Ovary (tissue), 9 donors: ENCODE results near the gene S100A6. TPM values are rescaled to one million over a fixed set of nuclear protein-coding genes. Genes with fewer than 3 reads are reported as not detected.

ENCODE experiments used
- DNase-seq, 5 donors: peaks; one replicate each; pipeline ENCODE4 v3.0.0-alpha.2; 2019 to 2020
- H3K27ac ChIP-seq, 2 donors: fragments of 200-600 bp; one replicate each; pipeline versions ENCODE4 v1.5.1 to v1.8.0; 2019 to 2022
- H3K27me3 ChIP-seq: fragments of 200-600 bp; one replicate; pipeline ENCODE4 v1.8.0; 2022
- H3K36me3 ChIP-seq: fragments of 200-600 bp; sonication (generic); one replicate; pipeline ENCODE4 v1.5.1; 2019
- H3K4me1 ChIP-seq: one replicate; pipeline ENCODE4 v1.8.1; 2013; ENCODE audit warnings: mild to moderate bottlenecking, moderate library complexity; ENCODE audit not compliant: insufficient read depth
- H3K4me3 ChIP-seq: fragments of 200-600 bp; sonication (generic); one replicate; pipeline ENCODE4 v1.5.1; 2017
- H3K9me3 ChIP-seq, 2 donors: fragments of 200-600 bp in 1 of 2; sonication (generic) in 1 of 2; one replicate each; pipeline versions ENCODE4 v1.5.1 to v1.8.1; 2013 to 2019; ENCODE audit warnings: mild to moderate bottlenecking in 1 of 2, moderate library complexity in 1 of 2
- CTCF ChIP-seq, 3 donors: fragments of 450-650 bp in 2 of 3; fragments of 200-600 bp in 1 of 3; IDR thresholded peaks; one replicate each; pipeline versions ENCODE4 v1.5.1 to v1.8.0; 2016 to 2022; ENCODE audit warnings: antibody characterized with exemption in 3 of 3, mild to moderate bottlenecking in 1 of 3
- EP300 ChIP-seq: sonication (generic); formaldehyde crosslinking; IDR thresholded peaks from one replicate; pipeline ENCODE4 v1.6.1; 2017; ENCODE audit warnings: antibody characterized with exemption
- POLR2A ChIP-seq: fragments of 450-650 bp; IDR thresholded peaks from one replicate; pipeline ENCODE4 v1.6.1; 2017; ENCODE audit warnings: antibody characterized with exemption, mild to moderate bottlenecking, moderate library complexity
- WGBS, 3 donors: extraction: QIAGEN DNeasy Blood & Tissue Kit in 1 of 3; methylation state at CpG; one replicate each; pipeline versions ENCODE4 v1.1.5 to v1.1.7; 2013 to 2017; 5-methylcytosine and 5-hydroxymethylcytosine counted together
- intact Hi-C, 4 donors: fragments of 100-400 bp; cut with DNase I; formaldehyde crosslinking; loops; one replicate each; pipeline versions ENCODE4 v1.11.0 to v1.15.1; 2022 to 2023
- polyA plus RNA-seq, 2 donors: library from polyadenylated mRNA; stranded (reverse); fragments of 200-250 nt in 1 of 2; fragments of 350-450 nt in 1 of 2; fragmentation: Illumina TruSeq in 1 of 2; extraction: RNeasy Lipid Tissue Mini Kit (QIAGEN cat#74804) in 1 of 2; gene quantifications; one replicate each; pipeline ENCODE4 v1.2.3, GENCODE V29; 2013 to 2014
- total RNA-seq, 7 donors: library from RNA; depleted of rRNA in 2 of 7; stranded (reverse); fragments of >200 nt in 2 of 7; fragmentation: NEBNext Ultra II Directional in 3 of 7; extraction: Animal tissue kit (Norgen Biotek cat#: 25700) in 3 of 7; gene quantifications; one replicate each; pipeline versions ENCODE4 v1.1.0 to v1.2.4, GENCODE V29; 2016 to 2023
- donor health status: DM: no; HTN: no; CAD: no; lungs with moderate emphysema.
- donor health status: DM: no; HTN: no; CAD: no.
- donor health status: Bipolar disorder and iron deficiency.
- donor health status: DM: yes; HTN: yes; CAD: no.
- donor health status: DM: no; HTN: no; CAD: no.
- donor health status: DM: yes; HTN: yes; CAD: no.

S100A6 gene
- total and polyA plus RNA-seq, 9 donors, result 170 to 764 (median 460) TPM

- H3K27me3 ChIP-seq, result no peaks in the 10 kb centered on the region
- DNase-seq, result peak; percentile 92 to 95 (median 94)
- H3K4me1 ChIP-seq, result peaks cover 20% of the 10 kb centered on the region
- no peaks in the 10 kb centered on the region for H3K36me3 ChIP-seq
- WGBS, 3 donors, result 7% methylated on average over 7 of the region's 7 CpGs
- intact Hi-C loops, result no loop called here
- H3K9me3 ChIP-seq, result no peaks in the 10 kb centered on the region
- peak overlapping the region; percentile 40 to 78 for H3K27ac ChIP-seq
- H3K4me3 ChIP-seq, result no peak overlapping the region
- peak; percentile 68 for TF ChIP-seq EP300
- no peak for TF ChIP-seq POLR2A
These were observed 28.9 kb downstream of the S100A6 start for GRCh38 chr1:153506831-153507413.

GRCh38 chr1:153506386-153506785, 29.4 kb downstream of the S100A6 start:
- Histone ChIP-seq H3K9me3 (no peaks in the 10 kb centered on the region), H3K36me3 (no peaks in the 10 kb centered on the region), H3K4me3 (no peak overlapping the region), H3K27ac (peak overlapping the region; percentile 40 to 46), H3K4me1 (peaks cover 18% of the 10 kb centered on the region), H3K27me3 (no peaks in the 10 kb centered on the region)
- intact Hi-C loops, result no loop called here
- TF ChIP-seq CTCF (IDR thresholded peaks at IDR 0.05), result no peak
- TF ChIP-seq EP300, result no peak
- TF ChIP-seq POLR2A, result no peak
- 28 to 31% (median 29%) methylated on average over 5 of the region's 5 CpGs for WGBS, 3 donors
- peak; percentile 46 to 75 (median 68) for DNase-seq

- Histone ChIP-seq H3K27ac (peak overlapping the region in 1 of 2 donors; percentile 46), H3K36me3 (no peaks in the 10 kb centered on the region), H3K4me3 (no peak overlapping the region), H3K27me3 (no peaks in the 10 kb centered on the region), H3K9me3 (no peaks in the 10 kb centered on the region), H3K4me1 (peaks cover 16% of the 10 kb centered on the region)
- intact Hi-C loops, result no loop called here
- 96 to 100% (median 98%) methylated on average over 1 of the region's 1 CpG for WGBS, 3 donors
- DNase-seq, result no peak
- TF ChIP-seq POLR2A (no peak), CTCF (IDR thresholded peaks at IDR 0.05) (no peak), EP300 (no peak)
These were observed 30.2 kb downstream of the S100A6 start for GRCh38 chr1:153505576-153505975.

GRCh38 chr1:153503766-153504165, 32.0 kb downstream of the S100A6 start:
- H3K4me1 ChIP-seq, result peaks cover 18% of the 10 kb centered on the region
- no peak overlapping the region for H3K4me3 ChIP-seq
- no peaks in the 10 kb centered on the region for H3K9me3 ChIP-seq
- H3K27ac ChIP-seq, result no peak overlapping the region
- TF ChIP-seq EP300 (no peak), POLR2A (no peak), CTCF (IDR thresholded peaks at IDR 0.05) (no peak)
- intact Hi-C loops, result no loop called here
- DNase-seq, result no peak
- WGBS, 3 donors, result 88 to 95% (median 89%) methylated on average over 3 of the region's 3 CpGs
- no peaks in the 10 kb centered on the region for H3K36me3 ChIP-seq
- H3K27me3 ChIP-seq, result no peaks in the 10 kb centered on the region

GRCh38 chr1:153498746-153499145, 37.0 kb downstream of the S100A6 start:
- intact Hi-C loops, result loop anchor here in 3 of 4 donors (5.0 to 10.0 kb wide), 3 partner anchors 141 to 151 kb away; partner anchors contain the start of genes S100A9 (in 2 of the 3) and PGLYRP4 (in 1 of the 3)
- Histone ChIP-seq H3K27ac (no peak overlapping the region), H3K4me1 (peaks cover 10% of the 10 kb centered on the region), H3K9me3 (no peaks in the 10 kb centered on the region), H3K27me3 (no peaks in the 10 kb centered on the region), H3K4me3 (no peak overlapping the region), H3K36me3 (no peaks in the 10 kb centered on the region)
- WGBS, 3 donors, result 5 to 7% (median 5%) methylated on average over 2 of the region's 2 CpGs
- TF ChIP-seq EP300, result no peak
- TF ChIP-seq CTCF (IDR thresholded peaks at IDR 0.05), result no peak
- no peak for TF ChIP-seq POLR2A
- DNase-seq, result no peak
